Left cardiac atrium (tissue), 4 donors: ENCODE data around the gene DEPDC7. TPM values are rescaled to one million over a fixed set of nuclear protein-coding genes. Genes with fewer than 3 reads are reported as not detected.
"Not testable (repeated sequence)": the region's sequence is repeated elsewhere in the genome, so short reads cannot be mapped to it uniquely, and the experiment has no call there.

Source experiments
- ATAC-seq, 2 donors: fragments of 200-7000 bp; cut with Tn5 transposase; one replicate each; pipeline ENCODE4 v1.9.1; 2020; ENCODE audit warnings: mild to moderate bottlenecking in 2 of 2, moderate library complexity in 2 of 2
- DNase-seq: peaks from one replicate; pipeline ENCODE4 v3.0.0-alpha.2; 2020
- intact Hi-C, 2 donors: fragments of 100-400 bp; cut with DNase I; formaldehyde crosslinking; loops; one replicate each; pipeline versions ENCODE4 v1.14.1 to v1.15.1; 2022 to 2023
- long read RNA-seq: library from polyadenylated mRNA; unstranded; transcript quantifications from one replicate; pipeline ENCODE4 v2.0.0, GENCODE V29; 2021
- total RNA-seq, 2 donors: library from RNA; stranded (reverse); fragmentation: NEBNext Ultra II Directional; extraction: Animal tissue kit (Norgen Biotek cat#: 25700); gene quantifications; one replicate each; pipeline ENCODE4 v1.2.1, GENCODE V29; 2021
- donor health status: DM: no; HTN: yes; CAD: no.
- donor health status: DM: no; HTN: yes; CAD: no; lungs with severe emphysema.
- donor health status: DM: yes; HTN: yes; CAD: no.
- donor health status: Dilated cardiomyopathy.

DEPDC7 gene
- under 1 TPM; 0.41 to 0.42 TPM for total RNA-seq
- long read RNA-seq, partial matches to known transcripts: 0 of 1 reads
- long read RNA-seq, other reads (novel, unspliced or antisense): 0 of 1 reads

GRCh38 chr11:33015621-33016551 is at the start of gene DEPDC7:
Gene DEPDC7 (plus strand): TSS chr11:33015878. CDS start chr11:33015956, 78 bp downstream.
- intact Hi-C loops: no loop called here

GRCh38 chr11:32968541-32968940 is 47.1 kb upstream of the DEPDC7 start:
- no peak for DNase-seq
- intact Hi-C loops: loop anchor here in 1 of 2 donors (10.0 kb wide), 1 partner anchor 716 kb away; no protein-coding TSS in a partner anchor
- no peak for ATAC-seq

More at GRCh38 chr11:33015621-33016551, at the start of gene DEPDC7:
- peak; percentile 89 for DNase-seq
- ATAC-seq: peak; percentile 96 to 98

- DNase-seq, intact Hi-C loops, ATAC-seq: not testable (repeated sequence)
These were observed 43.4 kb upstream of the DEPDC7 start for GRCh38 chr11:32972233-32972632.

GRCh38 chr11:32972781-32973180 is 42.9 kb upstream of the DEPDC7 start:
- ATAC-seq (no peak), DNase-seq (no peak)
- intact Hi-C loops: no loop called here

GRCh38 chr11:32982626-32983025 is 33.1 kb upstream of the DEPDC7 start:
- ATAC-seq (no peak), DNase-seq (no peak)
- intact Hi-C loops: no loop called here

GRCh38 chr11:32983506-32983905 is 32.2 kb upstream of the DEPDC7 start:
- ATAC-seq: no peak
- DNase-seq: no peak
- intact Hi-C loops: no loop called here

- intact Hi-C loops: no loop called here
- no peak for DNase-seq
- no peak for ATAC-seq
These were observed 30.1 kb upstream of the DEPDC7 start for GRCh38 chr11:32985600-32985999.

GRCh38 chr11:32987851-32988250 is 27.8 kb upstream of the DEPDC7 start:
- intact Hi-C loops: no loop called here
- no peak for ATAC-seq

GRCh38 chr11:32990481-32990880 is 25.2 kb upstream of the DEPDC7 start:
- ATAC-seq (no peak), DNase-seq (no peak)
- intact Hi-C loops: no loop called here

More at GRCh38 chr11:32987851-32988250, 27.8 kb upstream of the DEPDC7 start:
- DNase-seq: no peak

GRCh38 chr11:32991427-32991826 is 24.3 kb upstream of the DEPDC7 start:
- intact Hi-C loops: no loop called here
- DNase-seq: no peak
- ATAC-seq: no peak

GRCh38 chr11:32991898-32992297 is 23.8 kb upstream of the DEPDC7 start:
- intact Hi-C loops: no loop called here
- ATAC-seq: no peak
- no peak for DNase-seq

GRCh38 chr11:33000181-33000580 is 15.5 kb upstream of the DEPDC7 start:
- DNase-seq (no peak), ATAC-seq (no peak)

GRCh38 chr11:33001281-33001680 is 14.4 kb upstream of the DEPDC7 start:
- ATAC-seq (no peak), DNase-seq (no peak)
- intact Hi-C loops: no loop called here

More at GRCh38 chr11:33000181-33000580, 15.5 kb upstream of the DEPDC7 start:
- intact Hi-C loops: no loop called here

- DNase-seq (no peak), ATAC-seq (no peak)
- intact Hi-C loops: no loop called here
These were observed 13.7 kb upstream of the DEPDC7 start for GRCh38 chr11:33001751-33002542.

GRCh38 chr11:33005175-33005574 is 10.5 kb upstream of the DEPDC7 start:
- no peak for DNase-seq
- ATAC-seq: no peak
- intact Hi-C loops: no loop called here

GRCh38 chr11:33006010-33006409 is 9.7 kb upstream of the DEPDC7 start:
- no peak for DNase-seq
- ATAC-seq: no peak
- intact Hi-C loops: no loop called here

- DNase-seq (no peak), ATAC-seq (no peak)
- intact Hi-C loops: no loop called here
These were observed 1.9 kb upstream of the DEPDC7 start for GRCh38 chr11:33013755-33014154.

- no peak for DNase-seq
- no peak for ATAC-seq
- intact Hi-C loops: no loop called here
These were observed 976 bp downstream of the DEPDC7 start for GRCh38 chr11:33016654-33017053.

GRCh38 chr11:33017478-33017877 is 1.8 kb downstream of the DEPDC7 start:
- ATAC-seq (no peak), DNase-seq (no peak)
- intact Hi-C loops: no loop called here

- intact Hi-C loops: no loop called here
These were observed 2.3 kb downstream of the DEPDC7 start for GRCh38 chr11:33017965-33018364.

More at GRCh38 chr11:33017965-33018364, 2.3 kb downstream of the DEPDC7 start:
- DNase-seq (no peak), ATAC-seq (no peak)
